DND-41 (cell line): Measurements from ENCODE around the gene RNASEH1.

Experiments
- CTCF ChIP-seq: IDR thresholded peaks from 2 replicates; pipeline ENCODE4 v1.5.1; 2012; ENCODE audit warnings: borderline replicate concordance, low read length, moderate library complexity, mild to moderate bottlenecking; ENCODE audit not compliant: poor library complexity, severe bottlenecking; ENCODE audit errors: extremely low read depth
- EZH2 ChIP-seq: IDR thresholded peaks from 3 replicates; pipeline ENCODE4 v1.6.1; 2012; ENCODE audit warnings: borderline replicate concordance, low read depth, mild to moderate bottlenecking, moderate library complexity, low read length, inconsistent platforms; ENCODE audit not compliant: severe bottlenecking

DNA sequence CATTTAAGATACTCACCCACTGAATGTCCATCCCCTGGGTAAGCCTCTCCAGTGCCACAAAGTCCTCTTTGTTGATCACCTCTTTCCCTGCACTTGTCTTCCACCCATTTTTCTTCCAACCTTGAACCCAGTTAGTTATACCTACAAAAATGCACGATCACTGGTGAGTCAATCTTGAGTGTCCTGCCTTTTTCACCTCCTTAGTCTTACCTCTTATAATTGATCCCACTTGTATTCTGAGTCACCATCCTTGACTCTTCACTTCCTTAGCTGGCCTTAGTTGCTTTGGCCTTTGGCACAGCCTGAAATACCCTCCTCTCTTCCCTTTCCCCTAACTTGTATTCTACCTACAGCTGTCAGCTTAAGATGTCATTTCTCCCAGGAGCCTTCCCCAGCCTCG, 10.2 kb downstream of the RNASEH1 start:
- TF ChIP-seq CTCF = no peak
- TF ChIP-seq EZH2 = no peak
